HG03175 (cell line): ENCODE data around the gene SETD6.
"Not testable (repeated sequence)": the region's sequence is repeated elsewhere in the genome, so short reads cannot be mapped to it uniquely, and the experiment has no call there.

Experiments used
- ATAC-seq: cut with Tn5 transposase; IDR thresholded peaks from one replicate; pipeline ENCODE4 v1.9.1; 2021; ENCODE audit warnings: mild to moderate bottlenecking, moderate library complexity; ENCODE audit not compliant: unreplicated experiment

The SETD6 gene, protein sequence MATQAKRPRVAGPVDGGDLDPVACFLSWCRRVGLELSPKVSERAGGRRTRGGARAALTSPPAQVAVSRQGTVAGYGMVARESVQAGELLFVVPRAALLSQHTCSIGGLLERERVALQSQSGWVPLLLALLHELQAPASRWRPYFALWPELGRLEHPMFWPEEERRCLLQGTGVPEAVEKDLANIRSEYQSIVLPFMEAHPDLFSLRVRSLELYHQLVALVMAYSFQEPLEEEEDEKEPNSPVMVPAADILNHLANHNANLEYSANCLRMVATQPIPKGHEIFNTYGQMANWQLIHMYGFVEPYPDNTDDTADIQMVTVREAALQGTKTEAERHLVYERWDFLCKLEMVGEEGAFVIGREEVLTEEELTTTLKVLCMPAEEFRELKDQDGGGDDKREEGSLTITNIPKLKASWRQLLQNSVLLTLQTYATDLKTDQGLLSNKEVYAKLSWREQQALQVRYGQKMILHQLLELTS

DNA sequence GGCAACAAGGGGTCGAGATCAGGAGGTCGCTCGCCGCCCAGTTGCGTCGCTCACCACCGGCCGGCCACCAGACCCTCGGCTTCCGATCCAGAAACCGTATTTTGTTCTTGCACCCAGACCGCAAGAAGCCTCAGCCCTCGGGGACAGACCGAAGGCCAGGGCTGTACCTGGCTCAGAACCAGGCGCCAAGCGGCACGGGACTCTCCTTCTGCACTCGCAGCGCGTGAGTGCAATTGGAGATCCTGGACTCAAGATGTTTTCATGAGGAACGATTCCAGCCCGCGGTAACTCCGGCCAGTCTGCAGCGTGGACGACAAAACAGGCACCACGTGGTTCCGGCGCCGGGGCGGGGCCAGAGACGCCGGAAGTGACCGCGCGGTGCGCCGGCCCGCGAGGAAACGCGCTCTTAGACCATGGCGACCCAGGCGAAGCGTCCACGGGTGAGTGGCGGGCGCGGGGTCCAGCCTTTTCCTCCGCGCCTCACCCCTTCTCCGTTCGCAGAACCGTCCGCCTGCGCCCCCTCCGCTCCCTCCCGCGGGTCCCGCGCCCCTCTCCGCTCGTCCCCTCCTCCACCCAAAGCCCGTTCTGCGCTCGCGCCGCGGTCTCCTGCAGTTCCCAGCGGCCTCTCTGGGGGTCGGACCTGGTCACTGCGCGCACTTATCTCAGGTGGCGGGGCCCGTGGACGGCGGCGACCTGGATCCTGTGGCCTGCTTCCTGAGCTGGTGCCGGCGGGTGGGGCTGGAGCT, at the start of gene SETD6:
Gene SETD6 (plus strand): TSS at position 393 of the 746 bp plus-strand sequence. CDS start 21 bp downstream, at position 414.
- peak; percentile 78 for ATAC-seq

GRCh38 chr16:58465817-58466216, 49.5 kb upstream of the SETD6 start:
- ATAC-seq = no peak

GRCh38 chr16:58466396-58466795, 48.9 kb upstream of the SETD6 start:
- no peak for ATAC-seq

GRCh38 chr16:58467905-58468304, 47.4 kb upstream of the SETD6 start:
- ATAC-seq = no peak

DNA sequence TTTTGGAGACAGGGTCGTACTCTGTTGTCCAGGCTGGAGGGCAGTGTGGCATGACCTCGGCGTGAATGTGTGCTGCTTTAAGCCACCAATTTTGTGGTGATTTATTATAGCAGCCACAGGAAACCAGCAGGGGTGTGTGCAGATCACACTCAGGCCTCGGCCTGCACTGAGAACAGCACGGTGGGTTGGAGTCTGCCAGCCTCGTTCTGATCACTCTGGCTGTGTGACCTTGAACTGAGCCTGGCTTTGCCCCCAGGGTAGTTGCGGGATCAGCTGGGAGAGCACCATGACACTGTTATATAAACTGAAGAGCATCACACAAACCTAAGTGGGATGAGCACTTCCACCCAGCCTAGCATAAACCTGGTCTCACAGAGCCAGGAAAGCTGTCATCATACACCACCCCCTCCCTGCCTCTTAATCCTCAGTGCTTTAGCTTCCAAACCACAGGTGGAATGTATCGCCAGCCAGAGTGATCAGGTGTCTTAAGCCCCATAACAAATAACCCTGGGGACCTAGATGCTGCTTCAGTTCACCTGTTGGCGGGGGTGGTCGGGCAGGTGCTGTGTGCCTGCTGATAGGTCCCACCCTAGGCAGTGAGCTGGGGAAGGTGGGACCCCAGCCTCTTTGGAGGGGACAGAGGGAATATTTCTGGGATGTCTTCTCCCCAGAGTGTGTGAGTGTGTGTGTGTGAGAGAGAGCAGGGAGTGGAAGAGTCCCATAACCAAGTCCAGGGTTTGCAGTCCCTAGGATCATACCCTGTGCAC, 43.9 kb upstream of the SETD6 start:
- ATAC-seq = no peak

DNA sequence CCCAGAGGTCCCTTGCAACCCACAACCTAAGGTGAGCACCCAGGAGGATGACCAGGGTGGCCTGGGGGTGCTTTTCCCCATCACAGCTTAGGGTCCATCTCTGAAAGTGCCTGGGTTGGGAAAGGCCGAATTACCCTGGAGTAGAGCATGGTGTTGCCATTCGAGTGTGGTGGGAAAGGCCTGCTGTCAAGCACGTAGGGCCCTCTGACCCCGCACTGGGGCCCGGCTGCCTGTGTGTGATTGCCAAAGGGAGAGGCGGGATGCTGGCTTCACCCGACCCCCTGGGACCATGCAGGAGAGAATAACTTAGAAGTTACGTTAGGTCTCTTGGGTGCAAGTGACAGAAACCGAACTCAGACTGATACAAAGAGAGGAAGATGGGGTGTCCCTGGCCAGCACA, 43.1 kb upstream of the SETD6 start:
- no peak for ATAC-seq

DNA sequence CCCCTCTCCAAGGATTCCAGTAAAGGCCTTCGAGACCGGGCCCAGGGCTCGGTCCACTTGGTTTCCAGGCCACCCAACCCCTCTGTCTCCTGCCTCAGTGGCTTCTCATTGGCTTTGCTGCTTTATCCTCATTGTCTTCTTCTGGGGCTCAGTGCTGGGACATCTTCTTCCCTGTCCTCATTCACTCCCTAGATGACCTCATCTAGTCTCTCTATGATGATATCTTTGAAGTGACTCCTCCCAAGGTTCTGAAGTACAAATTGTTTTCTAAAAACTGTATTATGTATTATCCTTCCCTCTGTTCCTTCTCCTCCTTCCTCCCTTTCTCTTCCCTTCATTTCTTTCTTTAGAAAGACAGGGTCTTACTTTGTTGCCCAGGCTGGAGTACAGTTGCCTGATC, 42.5 kb upstream of the SETD6 start:
- ATAC-seq = no peak

GRCh38 chr16:58474296-58474695, 41.0 kb upstream of the SETD6 start:
- no peak for ATAC-seq

- no peak for ATAC-seq
These were observed 40.2 kb upstream of the SETD6 start for GRCh38 chr16:58475091-58475619.

GRCh38 chr16:58476791-58477190, 38.5 kb upstream of the SETD6 start:
- no peak for ATAC-seq

DNA sequence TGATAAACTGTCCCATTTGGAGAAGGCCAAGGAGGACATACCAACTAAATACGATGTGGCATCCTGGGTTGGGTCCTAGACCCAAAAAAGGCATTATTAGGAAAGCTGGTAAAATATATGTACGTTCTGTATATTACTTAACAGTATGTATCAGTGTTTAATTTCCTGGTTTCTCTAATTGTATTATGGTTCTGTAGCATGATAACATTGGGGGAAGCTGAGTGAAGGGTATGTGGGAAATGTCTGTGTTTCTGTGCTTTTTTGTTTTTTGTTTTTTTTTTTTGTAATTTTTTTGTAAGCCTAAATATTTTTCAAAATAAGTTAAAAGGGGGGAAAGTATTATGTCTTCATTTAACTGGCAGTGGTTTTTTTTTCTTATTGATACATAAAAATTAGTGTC, 36.9 kb upstream of the SETD6 start:
- ATAC-seq = no peak

DNA sequence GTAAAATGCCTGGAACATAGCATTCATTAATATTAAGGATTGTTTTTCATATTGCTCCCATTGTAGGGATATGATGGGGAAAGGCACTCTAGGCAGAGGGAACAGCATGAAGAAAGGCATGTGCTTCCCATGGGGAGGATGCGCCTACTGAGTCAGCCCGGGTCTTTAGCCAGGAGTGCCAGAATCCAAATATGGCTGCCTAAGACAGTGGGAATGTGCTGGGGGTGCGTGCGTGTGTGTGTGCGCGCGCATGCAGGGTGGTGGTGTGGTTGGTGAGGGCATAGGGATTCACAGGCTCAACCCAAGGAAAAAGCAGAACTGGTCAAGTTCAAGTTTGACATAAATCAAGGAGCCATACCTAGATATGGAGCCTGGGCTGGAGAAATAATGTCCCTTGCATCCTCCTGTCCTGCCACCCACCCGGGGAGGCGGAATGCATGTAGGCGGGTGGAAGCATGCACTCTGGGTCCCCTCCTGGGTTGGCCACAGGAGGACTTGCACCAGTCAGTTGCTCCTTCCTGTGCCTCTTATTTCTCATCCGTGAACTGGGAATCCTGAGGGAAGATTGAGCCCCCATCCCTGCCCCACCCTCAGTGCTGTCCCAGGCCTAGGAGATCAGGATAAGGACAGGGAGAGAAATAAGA, 34.0 kb upstream of the SETD6 start:
- no peak for ATAC-seq

- ATAC-seq = no peak
These were observed 33.4 kb upstream of the SETD6 start for GRCh38 chr16:58481931-58482330.

GRCh38 chr16:58485184-58485887, 30.0 kb upstream of the SETD6 start:
- ATAC-seq = no peak

GRCh38 chr16:58487566-58488351, 27.6 kb upstream of the SETD6 start:
- peak; percentile 86 for ATAC-seq

- ATAC-seq = no peak
These were observed 26.8 kb upstream of the SETD6 start for GRCh38 chr16:58488531-58488930.

DNA sequence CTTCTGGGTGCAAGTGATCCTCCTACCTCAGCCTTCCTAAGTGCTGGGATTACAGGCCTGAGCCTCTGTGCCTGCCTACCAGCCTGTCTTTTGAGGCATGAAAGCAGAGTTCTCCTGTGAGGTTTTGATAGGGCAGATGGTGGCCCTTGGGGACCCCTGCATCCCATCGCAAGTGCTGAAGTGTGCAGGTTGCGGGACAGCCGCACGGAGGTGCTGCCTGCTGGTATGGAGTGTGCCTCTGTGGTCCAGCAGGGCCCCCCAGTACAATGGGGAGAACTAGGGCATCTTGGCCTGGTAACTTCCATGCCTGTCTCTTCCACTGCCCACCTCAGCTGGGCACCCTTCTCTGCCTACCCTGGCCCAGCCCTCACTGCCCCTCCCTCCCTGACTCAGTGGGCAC, 25.3 kb upstream of the SETD6 start:
- no peak for ATAC-seq

- ATAC-seq = not testable (repeated sequence)
These were observed 24.8 kb upstream of the SETD6 start for GRCh38 chr16:58490539-58490938.

- ATAC-seq = no peak
These were observed 23.3 kb upstream of the SETD6 start for GRCh38 chr16:58492066-58492465.
